ENCODE results near the gene TOMM6.

Gene TOMM6

DNA sequence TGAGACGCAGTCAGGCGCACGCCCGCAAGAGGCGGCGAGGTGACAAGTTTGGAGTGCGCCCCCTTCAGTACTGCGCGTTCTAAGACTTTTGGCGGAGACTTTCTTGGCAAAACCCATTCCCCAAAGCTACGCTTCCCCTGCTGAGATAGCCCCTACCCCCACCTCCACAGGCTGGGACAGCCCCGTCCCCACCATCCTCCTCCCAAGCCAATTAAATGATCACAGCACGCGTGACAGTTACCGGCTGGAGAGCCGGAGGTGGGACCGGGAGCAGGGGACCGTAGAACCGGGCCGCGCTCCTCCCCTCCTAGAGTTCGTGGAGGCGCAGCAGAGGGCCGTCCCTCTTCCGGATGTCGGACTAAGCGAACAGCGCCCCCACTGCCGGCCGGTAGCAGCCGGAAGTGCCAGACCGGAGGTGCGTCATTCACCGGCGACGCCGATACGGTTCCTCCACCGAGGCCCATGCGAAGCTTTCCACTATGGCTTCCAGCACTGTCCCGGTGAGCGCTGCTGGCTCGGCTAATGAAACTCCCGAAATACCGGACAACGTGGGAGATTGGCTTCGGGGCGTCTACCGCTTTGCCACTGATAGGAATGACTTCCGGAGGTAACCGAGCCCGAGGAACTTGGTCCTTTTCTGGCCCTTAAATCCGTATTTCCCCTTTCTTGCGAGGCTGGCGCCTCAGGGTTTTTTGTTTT is at the start of gene TOMM6:
TOMM6 (plus strand) TSS at position 476 of the 699 bp plus-strand sequence; CDS start at position 480, 4 bp downstream.
- peak; percentile 92 for DNase-seq (ENCODE audit: low read depth)

DNA sequence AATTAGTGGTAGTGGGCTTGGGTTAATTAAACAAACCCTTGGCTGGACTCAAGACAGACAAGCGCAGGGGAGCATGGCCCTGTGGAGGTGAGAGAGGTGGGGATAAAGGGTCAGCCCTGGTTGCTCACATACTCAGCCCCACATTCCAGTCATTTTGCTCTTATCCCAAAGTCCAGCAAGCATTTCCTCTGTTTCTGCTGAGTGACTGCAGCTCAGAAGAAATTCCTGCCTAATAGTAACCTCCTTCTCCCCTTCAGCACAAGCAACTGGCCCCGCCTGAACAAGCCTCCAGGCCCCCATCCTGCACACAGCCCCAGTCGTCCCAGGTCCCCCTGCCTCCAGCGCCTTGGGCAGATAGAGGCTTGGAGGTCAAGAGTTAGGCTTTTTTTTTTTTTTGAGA is 48.5 kb upstream of the TOMM6 start:
- no peak for DNase-seq (ENCODE audit: low read depth)

DNA sequence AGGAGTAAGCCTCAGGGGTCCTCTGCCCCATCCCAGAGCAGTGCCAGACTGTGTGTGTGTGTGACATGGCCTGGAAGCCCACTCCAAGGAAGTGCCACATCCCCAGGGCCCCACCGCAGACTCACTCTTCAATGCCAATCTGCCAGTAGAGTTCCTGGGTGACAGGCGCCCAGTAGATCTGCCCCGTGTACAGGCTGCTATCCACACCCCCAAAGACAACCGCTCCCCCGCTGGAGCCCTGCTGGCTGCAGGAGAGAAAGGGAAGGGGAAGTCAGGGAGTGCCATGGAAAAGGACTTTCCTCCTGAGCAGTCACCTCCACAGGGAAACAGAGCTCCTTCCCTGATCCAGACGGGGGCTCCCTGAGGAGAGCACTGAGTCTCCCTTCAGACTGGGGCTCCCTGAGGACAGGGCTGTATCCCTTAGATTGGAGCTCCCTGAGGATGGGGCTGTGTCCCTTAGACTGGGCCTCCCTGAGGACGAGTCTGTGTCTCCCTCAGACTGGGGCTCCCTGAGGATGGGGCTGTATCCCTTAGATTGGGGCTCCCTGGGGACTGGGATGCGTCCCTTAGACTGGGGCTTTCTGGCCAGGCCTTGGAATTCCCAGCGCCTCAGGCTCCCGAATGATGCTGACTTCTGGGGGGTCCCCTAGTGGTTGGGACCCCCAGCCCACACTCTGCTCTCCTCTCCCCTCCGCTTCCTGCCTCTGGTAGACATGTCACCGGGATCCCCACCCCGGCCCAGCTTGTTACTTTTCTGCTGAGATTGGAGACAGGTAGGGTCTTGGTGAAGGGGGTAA is 46.9 kb upstream of the TOMM6 start:
- DNase-seq (ENCODE audit: low read depth), result no peak

DNA sequence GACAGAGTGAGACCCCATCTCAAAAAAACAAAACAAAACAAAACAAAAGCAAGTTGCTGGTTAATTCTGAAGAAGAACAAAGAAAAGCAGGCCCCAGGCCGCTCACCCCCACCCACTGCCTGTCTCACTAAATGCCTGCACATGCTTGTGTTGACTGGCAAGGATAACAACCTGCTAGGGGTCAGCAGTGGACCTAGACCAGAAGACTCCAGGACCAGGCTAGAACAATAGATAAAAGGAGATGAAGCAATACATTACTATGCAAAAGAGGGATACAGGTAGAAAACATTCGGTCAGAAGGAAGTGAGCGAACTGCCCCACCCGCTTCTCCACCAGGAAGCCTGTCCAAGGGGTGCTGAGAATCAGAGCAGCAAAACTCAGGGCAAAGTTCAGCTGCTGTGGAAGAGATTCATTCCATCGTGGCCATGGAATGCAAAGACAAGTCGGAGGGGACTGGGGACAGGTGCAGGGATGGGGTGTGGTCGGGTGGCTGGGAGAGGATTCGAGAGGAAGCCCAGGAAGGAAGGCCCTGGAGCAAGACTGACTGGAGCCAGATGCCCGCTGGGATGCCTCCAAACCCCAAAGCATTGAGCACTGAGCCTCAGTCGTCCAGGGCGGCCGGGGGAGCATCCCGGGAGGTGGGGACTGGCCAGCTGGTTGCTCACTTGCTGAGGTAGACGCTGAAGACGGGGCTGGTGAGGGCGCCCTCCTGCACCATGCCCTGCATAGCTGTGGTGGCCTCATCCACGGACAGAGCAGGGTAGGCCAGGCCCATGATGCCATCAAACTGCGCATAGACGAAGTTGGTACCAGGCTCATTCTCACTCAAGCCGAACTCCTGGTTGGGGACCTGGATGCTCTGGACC is 45.6 kb upstream of the TOMM6 start:
- no peak for DNase-seq (ENCODE audit: low read depth)

DNA sequence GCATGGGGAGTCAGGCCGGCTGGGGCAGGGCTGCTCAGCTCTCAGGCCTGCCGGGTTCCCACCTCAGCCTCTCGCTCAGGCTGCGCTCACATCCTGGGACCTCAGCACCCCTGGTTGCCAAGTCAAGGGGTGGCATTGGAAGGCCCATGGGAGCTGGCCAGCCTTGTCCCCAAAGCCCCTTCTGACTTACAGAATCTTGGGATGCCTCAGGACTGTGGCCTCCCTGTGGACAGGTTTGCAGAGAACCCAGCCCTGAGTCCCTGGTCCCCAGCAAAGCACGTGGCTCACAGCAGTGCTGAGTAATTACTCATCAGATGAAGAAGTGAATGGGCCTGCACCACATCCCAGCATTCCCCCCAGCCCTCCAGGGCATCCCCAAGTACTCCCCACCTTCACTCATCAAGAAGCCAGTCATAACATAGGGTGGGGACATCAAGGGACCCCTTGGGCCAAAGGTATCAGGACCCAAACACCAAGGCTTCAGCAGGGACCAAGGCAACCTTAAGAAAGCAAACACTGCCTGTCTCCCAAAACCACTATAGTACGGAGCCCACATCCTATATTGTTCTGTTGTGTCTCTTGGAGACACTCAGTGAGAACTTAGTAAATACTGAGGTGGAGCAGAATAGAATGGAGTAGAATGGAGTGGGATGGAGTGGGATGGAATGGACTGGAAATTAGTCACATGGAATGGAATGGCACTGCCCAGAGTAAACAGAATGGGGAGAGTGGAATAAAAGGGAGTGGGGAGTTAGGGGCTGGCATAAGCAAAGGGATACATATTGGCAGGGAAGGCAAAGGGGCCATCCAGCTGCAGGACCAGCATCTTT is 43.9 kb upstream of the TOMM6 start:
- DNase-seq (ENCODE audit: low read depth), result no peak

DNA sequence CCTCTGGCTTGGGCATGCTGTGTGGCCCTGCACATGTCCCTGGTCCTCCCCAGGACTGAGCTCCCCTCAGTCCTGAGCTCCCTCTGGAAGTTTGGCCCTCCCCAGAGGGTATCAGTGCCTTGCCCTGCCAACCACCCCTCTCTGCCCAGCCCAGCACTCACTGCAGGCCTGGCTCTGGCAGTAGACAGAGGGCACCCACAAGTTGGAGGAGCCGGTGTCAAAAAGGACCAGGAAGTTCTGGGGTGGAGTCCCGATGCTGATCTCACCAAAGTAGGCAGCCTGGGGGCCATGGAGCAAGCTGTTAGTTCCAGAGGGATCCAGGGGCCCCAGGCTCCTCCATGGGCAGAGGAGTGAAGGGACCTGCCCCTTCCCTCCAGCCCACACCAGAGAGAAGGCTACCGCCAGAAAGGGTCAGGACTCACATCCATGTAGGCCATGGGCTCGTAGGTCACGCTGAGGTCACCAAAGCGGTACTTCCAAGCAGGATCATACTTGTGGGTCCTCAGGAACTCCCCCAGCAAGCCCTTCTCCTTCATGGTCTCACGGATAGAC is 43.2 kb upstream of the TOMM6 start:
- no peak for DNase-seq (ENCODE audit: low read depth)

DNA sequence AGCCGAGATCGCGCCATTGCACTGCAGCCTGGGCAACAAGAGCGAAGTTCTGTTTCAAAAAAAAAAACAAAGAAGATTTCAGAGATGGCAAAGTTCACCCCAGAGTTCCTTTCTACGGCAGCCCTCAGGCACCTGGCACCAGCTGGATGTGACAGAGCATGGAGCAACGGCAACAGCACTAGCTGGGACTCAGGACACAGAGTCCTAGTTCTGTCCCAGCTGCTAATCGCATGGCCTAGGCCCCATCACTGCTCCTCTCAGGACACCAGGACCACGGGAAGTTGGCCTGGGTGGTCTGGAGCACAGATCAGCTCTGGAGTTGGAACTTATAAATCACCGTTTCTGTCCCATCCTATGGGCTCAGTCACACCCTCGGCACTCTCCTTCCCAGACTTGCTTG is 41.4 kb upstream of the TOMM6 start:
- no peak for DNase-seq (ENCODE audit: low read depth)

DNA sequence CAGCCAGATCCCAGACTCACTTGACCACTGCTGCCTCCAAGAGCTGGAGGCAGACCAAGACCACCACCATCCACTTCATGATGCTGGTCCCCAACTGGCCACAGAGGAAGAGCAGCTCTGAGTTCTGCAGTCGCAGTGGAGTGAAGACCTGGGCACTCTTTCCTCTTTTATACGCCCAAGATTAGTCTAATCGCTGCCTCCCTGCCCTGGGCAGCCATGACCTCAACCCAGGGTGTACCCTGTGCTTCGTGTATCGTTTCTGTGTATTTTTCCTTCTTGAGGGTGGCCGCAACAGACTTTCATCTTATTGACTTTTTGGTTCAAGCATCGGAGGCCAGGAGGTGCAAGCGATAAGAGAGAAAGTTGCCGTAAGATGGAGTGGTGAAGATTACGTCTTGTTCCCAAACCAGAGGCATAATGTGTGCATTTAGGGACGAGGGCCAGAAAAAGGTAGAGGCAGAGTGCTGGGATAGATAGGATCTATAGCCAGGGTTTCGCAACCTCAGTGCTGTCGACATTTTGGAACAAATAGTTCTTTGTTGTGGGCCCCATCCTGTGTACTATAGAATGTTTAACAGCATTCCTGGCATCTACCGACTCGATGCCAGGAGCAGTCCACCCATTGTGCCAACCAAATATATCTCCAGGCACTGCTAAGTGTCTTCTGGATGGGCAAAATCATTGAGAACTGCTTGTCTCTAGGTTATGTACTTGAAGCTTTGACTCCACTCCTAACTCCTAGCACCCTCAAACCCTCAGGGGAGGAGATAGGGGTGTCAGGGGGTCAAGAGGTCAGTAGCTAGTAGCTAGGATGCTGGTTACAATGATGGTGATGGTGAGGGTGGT is 40.0 kb upstream of the TOMM6 start, which contains the start of gene PGC:
PGC (minus strand) TSS at position 142 of the 846 bp plus-strand sequence; CDS start at position 79, 63 bp downstream.
- no peak for DNase-seq (ENCODE audit: low read depth)

DNA sequence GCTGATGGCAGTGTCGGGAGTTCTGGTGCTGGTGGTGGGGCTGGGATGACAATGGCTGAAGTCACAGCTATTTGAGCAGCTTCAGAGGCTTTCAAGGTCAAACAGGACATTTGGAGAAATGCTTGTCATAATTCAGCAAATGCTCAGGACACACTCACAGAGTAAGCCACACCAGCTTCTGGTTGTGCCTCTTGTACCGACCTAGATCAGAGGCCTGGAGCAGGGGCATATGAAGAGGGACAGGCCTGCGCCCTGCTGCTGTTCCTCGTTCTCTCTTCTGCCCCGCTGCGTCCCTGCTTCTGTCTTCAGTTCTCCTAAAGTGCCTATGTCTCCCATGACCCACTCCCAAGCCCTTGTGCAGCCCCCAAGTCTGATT is 39.4 kb upstream of the TOMM6 start:
- no peak for DNase-seq (ENCODE audit: low read depth)

DNA sequence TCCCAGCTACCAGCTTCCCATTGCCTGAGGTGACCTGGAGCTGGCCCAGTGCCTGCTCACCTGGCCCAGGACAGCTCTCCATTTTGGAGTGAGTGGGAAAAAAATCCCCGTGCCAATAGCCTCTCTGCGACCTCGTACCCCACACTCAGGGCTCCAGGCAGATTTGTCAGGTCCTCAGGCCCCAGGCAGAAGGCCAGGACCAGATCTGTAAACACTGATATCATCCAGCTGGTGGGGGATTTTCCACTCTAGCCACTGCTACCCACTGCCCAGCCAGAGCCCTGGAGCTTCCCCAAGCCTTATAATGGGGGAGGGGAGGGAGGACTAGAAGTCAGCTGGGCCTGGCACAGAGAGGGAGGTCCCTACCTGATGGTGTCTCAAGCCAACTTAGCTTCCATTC is 39.0 kb upstream of the TOMM6 start:
- no peak for DNase-seq (ENCODE audit: low read depth)

DNA sequence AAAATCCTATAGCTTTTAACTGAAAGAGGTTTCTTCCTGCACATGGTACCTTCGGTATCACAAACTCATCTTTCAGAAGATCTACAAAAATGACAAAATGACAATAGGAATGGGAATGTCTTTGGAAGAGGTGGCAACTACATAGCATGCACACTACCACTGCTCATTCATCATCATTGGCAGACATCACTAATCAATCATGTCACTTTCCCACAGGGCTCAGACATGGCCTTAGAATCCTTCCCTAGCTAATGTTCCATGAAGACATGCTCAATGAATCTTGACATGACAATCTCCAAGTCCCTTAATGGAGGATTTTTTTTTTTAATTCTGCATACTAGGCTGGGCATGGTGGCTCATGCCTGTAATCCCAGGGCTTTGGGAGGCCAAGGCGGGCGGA is 37.1 kb upstream of the TOMM6 start:
- DNase-seq (ENCODE audit: low read depth), result no peak

DNA sequence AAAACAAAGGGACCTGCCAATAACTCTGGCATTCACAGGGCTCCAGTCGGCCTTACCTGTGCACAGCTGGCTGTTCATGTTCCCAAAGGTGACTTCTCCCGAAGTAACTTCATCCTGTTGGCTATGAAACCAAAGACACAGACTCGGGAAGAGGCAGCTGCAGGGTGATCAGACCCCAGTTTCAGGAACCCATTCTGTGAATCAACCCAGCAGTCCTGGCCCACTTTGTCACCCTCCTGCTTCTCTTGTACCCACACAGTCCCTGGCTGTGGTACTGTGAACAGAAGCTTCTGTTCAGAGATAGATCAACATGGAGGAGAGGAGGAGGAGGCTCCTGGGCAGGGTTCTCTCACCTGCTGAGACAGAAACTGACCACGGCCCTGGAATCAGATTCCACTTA is 31.6 kb upstream of the TOMM6 start:
- DNase-seq (ENCODE audit: low read depth), result no peak

DNA sequence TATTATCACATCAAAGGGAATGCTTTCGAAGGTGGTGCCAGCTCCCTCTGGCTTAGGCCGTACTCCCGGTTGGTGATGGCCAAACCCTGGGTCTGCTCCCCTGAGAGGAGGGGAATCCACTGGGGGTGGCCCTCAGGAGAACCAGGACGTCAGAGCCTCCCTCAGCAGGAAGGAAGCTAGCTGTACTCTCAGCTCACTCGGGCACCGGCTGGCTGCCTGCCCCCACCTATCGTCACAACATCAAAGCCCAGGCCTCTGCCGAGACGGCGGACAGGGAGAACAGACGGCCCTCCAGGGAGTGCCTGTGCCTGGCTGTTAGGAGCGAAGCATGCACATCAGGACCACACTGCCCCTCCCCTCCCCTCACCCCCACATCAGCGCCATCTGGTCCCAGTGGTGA is 31.1 kb upstream of the TOMM6 start:
- no peak for DNase-seq (ENCODE audit: low read depth)

DNA sequence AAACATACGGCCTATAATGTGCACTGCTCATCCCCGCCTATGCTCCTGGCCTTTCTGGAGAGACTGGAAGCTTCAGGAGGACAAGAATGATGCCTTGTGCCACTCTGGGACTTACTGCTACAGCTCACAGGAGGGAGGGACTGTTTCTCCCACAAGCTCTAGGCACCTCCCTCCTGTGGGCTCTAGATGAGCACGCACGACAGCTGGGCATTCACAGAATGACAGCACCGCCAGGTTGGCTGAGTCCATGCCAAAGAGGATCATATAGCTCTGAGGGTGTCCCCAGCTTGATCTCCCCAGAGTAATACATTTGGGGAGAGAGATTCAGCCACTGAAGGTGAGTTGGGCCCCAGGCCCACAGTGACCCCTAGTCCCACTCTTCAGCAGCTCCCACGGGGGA is 30.2 kb upstream of the TOMM6 start:
- DNase-seq (ENCODE audit: low read depth), result no peak

DNA sequence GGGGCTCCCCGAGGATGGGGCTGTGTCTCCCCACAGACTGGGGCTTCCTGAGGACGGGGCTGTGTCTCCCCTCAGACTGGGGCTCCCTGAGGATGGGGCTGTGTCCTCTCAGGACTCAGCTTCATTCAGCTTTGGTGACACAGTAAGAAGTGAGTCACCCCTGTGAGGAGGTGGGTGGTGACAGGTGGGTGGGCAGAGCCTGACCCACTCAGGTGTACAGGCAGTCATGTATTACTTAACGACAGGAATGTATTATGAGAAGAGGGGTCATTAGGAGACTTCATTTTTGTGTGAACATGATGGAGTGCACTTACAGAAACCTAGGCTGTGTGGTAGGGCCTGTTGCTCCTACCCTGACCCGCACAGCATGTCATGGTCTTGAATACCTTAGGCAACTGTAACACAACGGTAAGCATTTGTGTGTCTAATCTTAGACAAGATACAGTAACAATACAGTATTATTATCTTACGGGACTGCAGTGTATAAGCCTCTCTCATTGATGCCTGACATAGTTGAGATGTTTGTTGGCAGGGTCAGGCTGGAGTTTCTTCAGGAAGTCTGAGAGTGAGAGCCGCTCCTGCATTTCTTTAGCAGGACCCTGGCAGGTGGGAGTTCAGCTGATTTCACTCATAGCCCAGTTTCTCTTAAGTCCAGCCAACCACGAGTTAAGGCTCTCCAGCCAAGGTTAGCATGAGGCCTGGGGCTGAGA is 29.4 kb upstream of the TOMM6 start:
- DNase-seq (ENCODE audit: low read depth), result no peak

DNA sequence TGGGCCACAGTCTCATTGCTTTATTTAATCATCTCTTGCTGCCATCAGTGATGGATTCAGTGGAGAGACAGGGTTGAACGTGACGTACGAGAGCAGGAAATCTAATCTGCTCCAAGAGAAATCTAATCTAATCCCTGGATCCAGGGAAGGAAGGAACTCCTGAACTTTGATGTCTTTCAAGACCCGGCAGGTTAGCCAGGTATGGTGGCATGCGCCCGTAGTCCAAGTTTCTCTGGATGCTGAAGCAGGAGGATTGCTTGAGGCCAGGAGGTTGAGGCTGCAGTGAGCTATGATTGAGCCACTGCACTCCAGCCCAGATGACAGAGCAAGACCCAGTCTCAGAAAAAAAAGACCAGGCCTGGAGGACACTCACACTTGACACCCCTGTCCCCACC is 28.9 kb upstream of the TOMM6 start:
- no peak for DNase-seq (ENCODE audit: low read depth)

DNA sequence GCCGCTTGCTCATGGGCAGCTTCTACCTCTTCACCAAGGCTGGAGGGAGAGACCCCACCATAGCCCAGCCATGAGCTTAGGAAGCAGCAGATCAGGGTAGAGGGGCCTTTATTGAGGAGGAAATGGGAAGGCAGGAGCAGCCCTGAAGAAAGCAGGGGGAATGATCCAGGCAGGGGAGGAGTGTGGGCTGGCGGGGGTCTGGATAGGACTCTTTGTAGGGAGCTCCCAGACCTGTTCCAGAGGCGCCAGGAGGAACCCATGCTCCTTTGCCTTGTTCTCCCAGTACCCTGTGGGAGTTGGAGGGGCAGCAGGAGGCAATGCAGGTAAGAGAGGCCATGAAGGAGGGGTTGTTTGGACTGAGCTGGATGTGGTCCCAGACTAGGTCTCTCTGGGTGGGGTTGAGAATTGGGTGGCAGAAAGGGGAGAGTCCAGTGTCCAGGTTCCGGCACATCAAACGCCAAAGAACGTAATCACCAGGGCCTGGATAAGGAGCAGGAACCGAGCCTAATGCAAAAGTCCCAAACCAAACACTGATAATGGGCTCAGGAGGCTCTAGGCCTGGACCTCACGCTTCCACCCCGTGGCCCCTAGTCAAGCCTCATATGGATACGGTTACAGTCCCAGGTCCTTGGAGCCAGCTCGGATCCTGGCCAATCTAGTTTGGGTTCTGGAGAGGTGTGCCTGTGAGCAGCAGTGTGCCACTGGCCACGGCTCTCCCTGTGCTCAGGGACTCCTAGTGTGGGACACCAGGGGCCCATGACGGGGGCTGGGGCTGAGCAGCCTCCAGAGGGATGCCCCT is 28.2 kb upstream of the TOMM6 start:
- DNase-seq (ENCODE audit: low read depth), result no peak

DNA sequence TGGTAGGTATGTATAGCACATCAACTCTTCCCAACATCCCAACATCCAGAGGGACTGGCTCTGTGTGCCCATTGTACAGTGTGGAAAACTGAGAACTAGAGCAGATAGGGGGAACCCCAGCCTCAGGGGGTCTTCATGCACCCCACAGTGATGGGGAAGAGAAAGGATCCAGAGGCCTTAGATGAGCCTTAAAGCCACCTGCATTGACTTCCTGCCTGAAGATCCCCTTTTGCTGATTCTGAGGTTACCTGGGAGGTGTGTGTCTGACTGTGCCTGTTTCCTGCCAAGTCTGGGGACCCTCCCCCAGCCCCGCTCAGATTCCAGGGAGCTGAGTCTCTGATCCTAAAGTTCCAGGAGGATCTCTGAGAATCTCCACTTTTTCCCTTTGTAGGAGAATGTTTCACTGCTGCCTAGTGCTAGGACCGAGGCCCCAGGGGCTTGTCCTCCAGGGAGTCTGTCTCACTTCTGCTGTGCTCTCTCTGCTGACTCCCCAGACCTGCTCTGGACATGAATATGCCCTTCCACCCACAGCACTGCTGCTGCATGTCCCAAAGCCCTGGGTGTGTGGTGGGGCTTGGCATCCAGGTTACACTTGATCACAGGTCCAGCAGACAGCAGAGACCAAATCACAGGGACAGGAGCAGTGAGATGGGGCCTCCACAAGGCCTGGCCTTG is 27.5 kb upstream of the TOMM6 start:
- DNase-seq (ENCODE audit: low read depth), result no peak
